ENCODE data around the gene TADA3. TPM values are rescaled to one million over a fixed set of nuclear protein-coding genes. Genes with fewer than 3 reads are reported as not detected.

Gene TADA3
- total RNA-seq, 2 donors from 2014 or later: 130 to 131 TPM

- no peak overlapping the region for H3K4me3 ChIP-seq
- H3K36me3 ChIP-seq: peaks cover 37 to 43% of the 10 kb centered on the region in 2 donors
Observed at GRCh38 chr3:9745521-9745920, 46.8 kb downstream of the TADA3 start.

DNA sequence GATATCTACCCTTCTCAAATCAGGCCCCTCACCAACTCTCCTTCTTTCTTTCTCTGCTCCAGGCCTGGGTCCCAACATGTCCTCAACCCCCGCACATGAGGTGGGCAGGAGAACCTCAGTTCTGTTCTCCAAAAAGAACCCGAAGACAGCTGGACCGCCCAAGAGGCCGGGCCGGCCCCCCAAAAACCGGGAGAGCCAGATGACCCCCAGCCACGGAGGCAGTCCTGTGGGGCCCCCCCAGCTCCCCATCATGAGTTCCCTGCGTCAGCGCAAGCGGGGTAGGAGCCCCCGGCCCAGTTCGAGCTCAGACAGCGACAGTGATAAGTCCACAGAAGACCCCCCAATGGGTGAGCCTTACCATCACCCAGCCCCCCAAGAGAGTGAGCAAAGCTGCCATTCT lies 48.1 kb downstream of the TADA3 start:
- DNase-seq (ENCODE audit: low spot score): no peak
- H3K9me3 ChIP-seq: no peaks in the 10 kb centered on the region
- TF ChIP-seq POLR2AphosphoS5 (IDR thresholded peaks at IDR 0.05): no peak
- TF ChIP-seq, protein P1, sequence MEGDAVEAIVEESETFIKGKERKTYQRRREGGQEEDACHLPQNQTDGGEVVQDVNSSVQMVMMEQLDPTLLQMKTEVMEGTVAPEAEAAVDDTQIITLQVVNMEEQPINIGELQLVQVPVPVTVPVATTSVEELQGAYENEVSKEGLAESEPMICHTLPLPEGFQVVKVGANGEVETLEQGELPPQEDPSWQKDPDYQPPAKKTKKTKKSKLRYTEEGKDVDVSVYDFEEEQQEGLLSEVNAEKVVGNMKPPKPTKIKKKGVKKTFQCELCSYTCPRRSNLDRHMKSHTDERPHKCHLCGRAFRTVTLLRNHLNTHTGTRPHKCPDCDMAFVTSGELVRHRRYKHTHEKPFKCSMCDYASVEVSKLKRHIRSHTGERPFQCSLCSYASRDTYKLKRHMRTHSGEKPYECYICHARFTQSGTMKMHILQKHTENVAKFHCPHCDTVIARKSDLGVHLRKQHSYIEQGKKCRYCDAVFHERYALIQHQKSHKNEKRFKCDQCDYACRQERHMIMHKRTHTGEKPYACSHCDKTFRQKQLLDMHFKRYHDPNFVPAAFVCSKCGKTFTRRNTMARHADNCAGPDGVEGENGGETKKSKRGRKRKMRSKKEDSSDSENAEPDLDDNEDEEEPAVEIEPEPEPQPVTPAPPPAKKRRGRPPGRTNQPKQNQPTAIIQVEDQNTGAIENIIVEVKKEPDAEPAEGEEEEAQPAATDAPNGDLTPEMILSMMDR (IDR thresholded peaks at IDR 0.05): no peak
- TF ChIP-seq POLR2A (IDR thresholded peaks at IDR 0.05): no peak
- H3K4me1 ChIP-seq (replicated peaks): no peaks in the 10 kb centered on the region
- intact Hi-C loops (cut with DNase I): no loop called here
- WGBS: 95% methylated on average over 13 of the region's 13 CpGs
- H3K27me3 ChIP-seq (replicated peaks; ENCODE audit: insufficient read depth): no peaks in the 10 kb centered on the region
- no peak overlapping the region for H3K27ac ChIP-seq
- H3K36me3 ChIP-seq: peaks cover 39 to 52% of the 10 kb centered on the region in 2 donors
- no peak overlapping the region for H3K4me3 ChIP-seq

More at GRCh38 chr3:9745521-9745920, 46.8 kb downstream of the TADA3 start:
- intact Hi-C loops (cut with DNase I): no loop called here
- Histone ChIP-seq H3K27ac (no peak overlapping the region), H3K9me3 (no peaks in the 10 kb centered on the region), H3K4me1 (replicated peaks) (no peaks in the 10 kb centered on the region), H3K27me3 (replicated peaks; ENCODE audit: insufficient read depth) (no peaks in the 10 kb centered on the region)
- WGBS: 93% methylated on average over 12 of the region's 12 CpGs
- no peak for DNase-seq (ENCODE audit: low spot score)
- TF ChIP-seq, protein P1 (IDR thresholded peaks at IDR 0.05): no peak
- TF ChIP-seq POLR2AphosphoS5 (IDR thresholded peaks at IDR 0.05) (no peak), POLR2A (IDR thresholded peaks at IDR 0.05) (no peak)

DNA sequence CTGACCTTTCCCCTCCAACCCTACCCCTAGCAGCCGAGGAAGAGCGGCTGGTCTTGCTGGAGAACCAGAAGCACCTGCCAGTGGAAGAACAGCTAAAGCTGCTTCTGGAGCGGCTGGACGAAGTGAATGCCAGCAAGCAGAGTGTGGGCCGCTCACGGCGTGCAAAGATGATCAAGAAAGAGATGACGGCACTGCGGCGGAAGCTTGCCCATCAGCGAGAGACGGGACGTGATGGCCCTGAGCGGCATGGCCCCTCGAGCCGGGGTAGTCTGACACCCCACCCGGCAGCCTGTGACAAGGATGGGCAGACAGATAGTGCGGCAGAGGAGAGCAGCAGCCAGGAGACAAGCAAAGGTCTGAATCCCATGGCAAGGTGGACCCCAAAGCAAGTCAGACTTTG lies 48.7 kb downstream of the TADA3 start:
- no peak overlapping the region for H3K4me3 ChIP-seq
- no peak for DNase-seq (ENCODE audit: low spot score)
- H3K36me3 ChIP-seq: peaks cover 39 to 58% of the 10 kb centered on the region in 2 donors
- intact Hi-C loops (cut with DNase I): no loop called here
- H3K27me3 ChIP-seq (replicated peaks; ENCODE audit: insufficient read depth): no peaks in the 10 kb centered on the region
- H3K9me3 ChIP-seq: no peaks in the 10 kb centered on the region
- no peaks in the 10 kb centered on the region for H3K4me1 ChIP-seq (replicated peaks)
- no peak overlapping the region for H3K27ac ChIP-seq
- TF ChIP-seq POLR2AphosphoS5 (IDR thresholded peaks at IDR 0.05) (no peak), POLR2A (IDR thresholded peaks at IDR 0.05) (no peak)
- TF ChIP-seq, protein P1 (IDR thresholded peaks at IDR 0.05): no peak
- 94% methylated on average over 18 of the region's 18 CpGs for WGBS

DNA sequence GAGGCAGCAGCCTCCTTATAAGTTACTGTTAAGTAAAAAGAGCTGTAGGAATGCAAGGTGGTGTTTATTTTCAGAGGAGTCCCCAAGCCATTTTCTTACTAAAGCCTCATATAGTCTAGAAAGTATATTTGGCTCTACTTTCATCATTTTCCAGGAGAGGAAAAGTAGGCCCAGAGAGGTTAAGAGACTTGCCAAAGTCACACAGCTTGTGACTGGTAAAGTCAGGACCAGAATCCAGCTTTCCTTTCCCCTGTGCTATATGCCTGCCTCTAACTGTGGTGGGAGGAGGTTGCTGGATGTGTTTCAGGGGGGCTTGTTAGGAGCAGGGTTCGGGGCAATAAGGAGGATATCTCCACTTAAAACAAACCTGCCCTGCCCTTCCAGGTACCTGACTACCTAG lies 49.7 kb downstream of the TADA3 start:
- DNase-seq (ENCODE audit: low spot score): no peak
- Histone ChIP-seq H3K27ac (no peak overlapping the region), H3K36me3 (peaks cover 39 to 59% of the 10 kb centered on the region in 2 donors), H3K4me3 (no peak overlapping the region), H3K27me3 (replicated peaks; ENCODE audit: insufficient read depth) (no peaks in the 10 kb centered on the region), H3K9me3 (no peaks in the 10 kb centered on the region), H3K4me1 (replicated peaks) (no peaks in the 10 kb centered on the region)
- intact Hi-C loops (cut with DNase I): no loop called here
- no peak for TF ChIP-seq POLR2A (IDR thresholded peaks at IDR 0.05)
- 94% methylated on average over 1 of the region's 1 CpG for WGBS

DNA sequence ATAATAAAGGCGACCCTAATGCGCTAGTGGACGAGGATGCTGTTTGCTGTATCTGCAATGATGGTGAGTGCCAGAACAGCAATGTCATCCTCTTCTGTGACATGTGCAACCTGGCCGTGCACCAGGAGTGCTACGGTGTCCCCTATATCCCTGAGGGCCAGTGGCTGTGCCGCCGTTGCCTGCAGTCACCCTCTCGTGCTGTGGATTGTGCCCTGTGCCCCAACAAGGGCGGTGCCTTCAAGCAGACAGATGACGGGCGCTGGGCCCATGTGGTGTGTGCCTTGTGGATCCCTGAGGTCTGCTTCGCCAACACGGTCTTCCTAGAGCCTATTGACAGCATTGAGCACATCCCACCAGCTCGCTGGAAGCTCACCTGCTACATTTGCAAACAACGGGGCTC lies 53.1 kb downstream of the TADA3 start:
- Histone ChIP-seq H3K27ac (no peak overlapping the region), H3K9me3 (no peaks in the 10 kb centered on the region), H3K36me3 (peaks cover 22 to 51% of the 10 kb centered on the region in 2 donors), H3K4me3 (no peak overlapping the region), H3K27me3 (replicated peaks; ENCODE audit: insufficient read depth) (no peaks in the 10 kb centered on the region), H3K4me1 (replicated peaks) (no peaks in the 10 kb centered on the region)
- DNase-seq (ENCODE audit: low spot score): no peak
- intact Hi-C loops (cut with DNase I): loop anchor here (10.0 kb wide), 1 partner anchor 176 kb away; the partner anchor contains the start of gene IL17RC
- TF ChIP-seq, protein P1 (IDR thresholded peaks at IDR 0.05): no peak
- no peak for TF ChIP-seq POLR2AphosphoS5 (IDR thresholded peaks at IDR 0.05)
- TF ChIP-seq POLR2A (IDR thresholded peaks at IDR 0.05): no peak
- 92% methylated on average over 15 of the region's 15 CpGs for WGBS

Data from prostate gland (tissue), 2 donors.